DMS153 (cell line): ENCODE results near the gene PSENEN.

ENCODE experiments used
- DNase-seq: peaks from one replicate; lab custom pipeline; 2025; lab: John Stamatoyannopoulos, UW

Gene PSENEN

DNA sequence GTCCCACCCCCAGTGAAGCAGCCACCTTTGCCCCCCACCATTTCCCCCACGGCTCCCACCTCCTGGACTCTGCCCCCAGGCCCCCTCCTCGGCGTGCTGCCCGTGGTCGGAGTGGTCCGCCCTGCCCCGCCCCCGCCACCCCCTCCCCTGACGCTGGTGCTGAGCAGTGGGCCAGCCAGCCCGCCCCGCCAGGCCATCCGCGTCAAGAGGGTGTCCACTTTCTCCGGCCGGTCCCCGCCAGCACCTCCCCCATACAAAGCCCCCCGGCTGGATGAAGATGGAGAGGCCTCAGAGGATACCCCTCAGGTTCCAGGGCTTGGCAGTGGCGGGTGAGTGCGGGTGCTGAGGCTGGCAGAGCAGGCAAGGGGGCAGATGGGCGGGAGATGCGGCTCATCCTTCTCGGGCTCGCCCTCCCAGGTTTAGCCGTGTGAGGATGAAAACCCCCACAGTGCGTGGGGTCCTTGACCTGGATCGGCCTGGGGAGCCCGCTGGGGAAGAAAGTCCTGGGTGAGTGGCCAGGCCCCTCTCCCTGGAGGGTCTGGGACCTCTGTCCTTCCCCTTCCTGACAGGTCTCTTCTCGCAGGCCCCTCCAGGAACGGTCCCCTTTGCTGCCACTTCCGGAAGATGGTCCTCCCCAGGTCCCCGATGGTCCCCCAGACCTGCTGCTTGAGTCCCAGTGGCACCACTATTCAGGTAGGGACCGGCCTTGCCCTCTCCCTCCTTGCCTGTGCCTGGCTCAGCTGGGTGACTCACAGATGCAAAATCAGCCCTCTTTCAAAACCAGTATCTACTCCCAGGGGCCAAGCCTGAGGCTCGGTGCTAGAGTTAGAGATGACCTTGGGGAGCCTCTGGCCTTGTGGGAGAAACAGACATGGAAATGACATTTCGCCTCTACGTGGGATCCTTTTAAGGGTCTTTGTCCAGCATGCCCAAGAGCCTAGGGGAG lies 12.0 kb upstream of the PSENEN start:
- no peak for DNase-seq

DNA sequence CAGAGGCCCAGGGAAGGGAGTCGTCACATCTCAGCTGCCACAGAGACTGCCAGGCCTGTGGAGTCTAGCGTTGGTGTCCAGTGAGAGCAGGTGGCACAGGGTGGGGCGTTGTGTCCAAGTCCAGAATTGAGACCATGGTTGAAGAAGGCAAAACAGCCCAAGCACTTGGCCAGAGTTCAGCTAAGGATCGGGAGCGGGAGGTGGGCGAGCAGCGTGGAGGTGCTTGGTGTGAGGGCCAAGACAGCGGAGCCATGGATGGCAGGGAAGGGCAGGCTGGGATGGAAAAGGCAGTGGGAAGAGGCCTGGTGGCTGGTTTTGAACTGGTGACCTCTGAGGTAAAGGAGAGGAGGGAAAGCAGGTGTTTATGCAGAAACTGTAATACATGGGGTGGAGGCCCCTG lies 11.2 kb upstream of the PSENEN start:
- no peak for DNase-seq

DNA sequence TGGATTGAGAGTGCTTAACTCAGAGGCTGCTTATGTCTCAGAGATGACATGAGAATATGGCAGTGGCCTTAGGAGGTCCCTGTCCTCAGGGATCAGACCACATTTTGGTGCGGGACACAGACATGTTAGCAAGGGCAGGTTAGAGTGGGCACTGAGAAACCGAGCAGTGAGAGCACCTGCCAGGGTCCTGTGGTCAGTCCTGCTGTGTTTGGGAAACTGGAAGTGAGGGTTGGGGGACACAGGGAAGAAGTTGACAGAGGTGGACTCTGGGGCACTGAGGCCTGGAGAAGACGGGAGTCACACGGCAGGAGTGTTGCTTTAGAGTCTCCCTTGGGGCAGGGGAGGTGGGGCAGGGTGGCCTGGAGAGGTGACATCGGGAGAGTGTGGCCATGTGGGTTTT lies 10.6 kb upstream of the PSENEN start:
- DNase-seq: no peak

DNA sequence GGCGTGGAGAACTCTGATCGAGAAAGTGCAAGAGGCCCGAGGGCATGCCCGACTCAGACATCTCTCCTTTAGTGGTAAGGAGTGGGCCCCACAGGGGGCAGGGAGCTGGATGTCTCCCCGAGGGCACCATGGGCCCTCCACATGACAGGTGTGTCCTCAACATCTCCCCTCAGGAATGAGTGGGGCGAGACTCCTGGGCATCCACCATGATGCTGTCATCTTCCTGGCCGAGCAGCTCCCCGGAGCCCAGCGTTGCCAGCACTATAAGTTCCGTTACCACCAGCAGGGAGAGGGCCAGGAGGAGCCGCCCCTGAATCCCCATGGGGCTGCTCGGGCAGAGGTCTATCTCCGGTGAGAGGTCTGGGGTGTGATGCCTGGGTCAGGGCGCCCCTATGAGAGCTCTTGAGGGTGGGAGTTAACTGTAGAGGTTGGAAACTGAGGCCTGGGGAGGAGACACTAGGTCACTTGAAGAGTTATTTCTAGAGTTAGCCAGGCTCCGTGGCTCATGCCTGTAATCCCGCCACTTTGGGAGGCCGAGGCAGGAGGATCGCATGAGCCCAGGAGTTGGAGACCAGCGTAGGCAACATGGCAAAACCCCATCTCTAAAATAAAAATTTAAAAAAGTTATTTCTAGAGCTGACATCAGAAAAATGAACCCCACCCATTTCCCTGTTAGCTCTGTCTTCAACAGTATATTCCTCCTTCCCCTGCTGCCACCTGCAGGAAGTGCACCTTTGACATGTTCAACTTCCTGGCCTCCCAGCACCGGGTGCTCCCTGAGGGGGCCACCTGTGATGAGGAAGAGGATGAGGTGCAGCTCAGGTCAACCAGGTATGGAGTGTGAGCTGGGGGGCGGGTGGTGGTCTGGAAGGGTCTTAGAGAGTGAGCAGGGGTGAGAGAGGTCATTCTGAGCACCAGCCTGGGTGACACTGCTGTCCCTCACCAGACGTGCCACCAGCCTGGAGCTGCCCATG lies 8.3 kb upstream of the PSENEN start:
- no peak for DNase-seq

DNA sequence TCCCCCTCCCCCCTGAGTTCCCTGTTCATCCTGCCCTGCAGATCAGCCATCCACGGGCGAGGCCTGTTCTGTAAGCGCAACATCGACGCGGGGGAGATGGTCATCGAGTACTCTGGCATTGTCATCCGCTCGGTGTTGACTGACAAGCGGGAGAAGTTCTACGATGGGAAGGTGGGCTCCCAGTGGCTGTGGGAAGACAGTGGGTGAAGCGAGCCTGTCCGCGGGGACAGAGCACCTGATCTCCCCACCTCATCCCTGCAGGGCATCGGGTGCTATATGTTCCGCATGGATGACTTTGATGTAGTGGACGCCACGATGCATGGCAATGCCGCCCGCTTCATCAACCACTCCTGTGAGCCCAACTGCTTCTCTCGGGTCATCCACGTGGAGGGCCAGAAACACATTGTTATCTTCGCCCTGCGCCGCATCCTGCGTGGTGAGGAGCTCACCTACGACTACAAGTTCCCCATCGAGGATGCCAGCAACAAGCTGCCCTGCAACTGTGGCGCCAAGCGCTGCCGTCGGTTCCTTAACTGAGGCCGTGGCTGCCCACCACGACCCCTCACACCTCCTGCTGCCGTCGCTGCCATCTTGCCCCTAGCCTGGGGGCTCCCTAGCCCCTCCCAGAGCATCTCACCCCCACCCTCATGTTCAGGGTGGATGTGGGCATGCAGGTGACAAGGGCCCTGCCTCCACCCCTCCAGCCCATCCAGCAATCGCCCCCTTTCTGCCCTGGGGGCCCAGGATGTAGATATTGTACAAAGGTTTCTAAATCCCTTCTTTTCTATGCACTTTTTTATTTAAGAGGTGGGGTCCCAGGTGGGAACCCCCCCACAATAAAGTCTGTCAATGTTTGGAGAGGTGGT lies 7.2 kb upstream of the PSENEN start:
- no peak for DNase-seq

DNA sequence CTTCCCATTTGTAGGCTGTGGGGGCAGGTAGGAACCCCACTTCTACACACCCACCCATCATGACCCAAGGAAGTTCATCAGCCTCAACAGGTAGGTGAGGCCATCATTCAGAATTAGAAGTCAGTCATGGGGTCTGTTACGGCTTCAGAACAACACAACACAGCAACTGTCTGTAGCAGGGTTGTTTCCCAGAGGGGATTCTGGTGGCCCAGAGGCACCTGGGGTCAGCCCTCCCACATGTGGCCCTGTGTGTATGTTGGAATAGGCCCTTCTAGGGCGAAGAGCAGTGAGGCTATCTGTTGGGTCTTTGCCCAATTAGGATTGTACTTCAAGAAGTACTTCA lies 6.6 kb upstream of the PSENEN start:
- DNase-seq: no peak

DNA sequence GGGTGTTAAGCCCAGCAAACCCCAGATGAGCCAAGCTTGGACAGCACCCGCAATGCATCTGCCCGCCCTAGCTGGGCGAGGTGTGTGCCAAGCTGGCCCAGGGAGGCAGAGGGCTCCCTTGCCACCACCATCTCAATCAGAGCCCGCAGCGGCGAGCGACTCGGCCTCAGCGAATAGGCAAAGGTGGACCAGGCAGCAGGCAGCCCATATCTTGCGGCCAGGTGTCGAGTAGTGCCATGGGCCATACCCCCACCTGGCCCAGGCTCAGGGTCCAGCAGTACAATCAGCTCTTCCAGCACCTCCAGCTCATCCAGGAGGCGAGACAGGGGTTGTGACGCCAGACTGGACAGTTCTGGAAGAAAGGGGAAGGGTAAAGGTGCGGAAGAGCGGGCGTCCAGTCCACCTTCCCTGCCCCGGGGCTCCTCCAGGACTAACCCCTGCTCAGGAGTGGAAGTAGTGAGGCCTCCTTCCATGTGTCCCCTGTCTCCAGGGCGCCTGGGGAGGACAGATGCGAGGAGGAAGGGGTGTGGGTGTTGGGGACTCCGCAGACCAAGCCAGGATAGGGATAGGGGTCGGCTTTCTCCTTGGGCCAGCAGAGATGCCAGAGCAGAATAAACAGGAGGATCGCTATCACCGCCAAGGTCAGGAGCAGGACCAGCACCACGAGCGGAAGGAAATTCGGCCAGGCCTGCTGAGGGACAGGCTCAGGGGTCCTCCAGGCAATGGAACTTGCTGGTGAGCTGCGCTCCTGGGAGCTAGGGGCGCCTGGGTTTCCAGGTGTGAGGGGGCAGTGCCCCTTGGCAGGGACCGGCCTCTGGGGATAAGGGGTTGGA lies 6.0 kb upstream of the PSENEN start:
- DNase-seq: no peak

DNA sequence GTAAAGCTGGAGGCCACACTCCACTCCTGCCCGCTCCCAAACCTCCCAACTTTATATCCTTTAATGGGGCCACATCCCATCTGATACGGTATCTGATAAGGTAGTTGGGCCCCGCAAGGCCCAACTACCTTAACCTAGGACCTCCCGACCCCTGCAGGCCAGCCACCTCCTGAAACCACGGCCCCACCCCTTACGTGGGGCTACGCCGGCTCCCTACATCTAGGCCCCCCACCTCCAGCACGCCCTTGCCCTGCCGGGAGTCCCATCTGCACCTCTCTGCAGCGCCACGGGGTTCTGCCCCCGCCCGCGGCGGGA lies 5.4 kb upstream of the PSENEN start:
- no peak for DNase-seq

DNA sequence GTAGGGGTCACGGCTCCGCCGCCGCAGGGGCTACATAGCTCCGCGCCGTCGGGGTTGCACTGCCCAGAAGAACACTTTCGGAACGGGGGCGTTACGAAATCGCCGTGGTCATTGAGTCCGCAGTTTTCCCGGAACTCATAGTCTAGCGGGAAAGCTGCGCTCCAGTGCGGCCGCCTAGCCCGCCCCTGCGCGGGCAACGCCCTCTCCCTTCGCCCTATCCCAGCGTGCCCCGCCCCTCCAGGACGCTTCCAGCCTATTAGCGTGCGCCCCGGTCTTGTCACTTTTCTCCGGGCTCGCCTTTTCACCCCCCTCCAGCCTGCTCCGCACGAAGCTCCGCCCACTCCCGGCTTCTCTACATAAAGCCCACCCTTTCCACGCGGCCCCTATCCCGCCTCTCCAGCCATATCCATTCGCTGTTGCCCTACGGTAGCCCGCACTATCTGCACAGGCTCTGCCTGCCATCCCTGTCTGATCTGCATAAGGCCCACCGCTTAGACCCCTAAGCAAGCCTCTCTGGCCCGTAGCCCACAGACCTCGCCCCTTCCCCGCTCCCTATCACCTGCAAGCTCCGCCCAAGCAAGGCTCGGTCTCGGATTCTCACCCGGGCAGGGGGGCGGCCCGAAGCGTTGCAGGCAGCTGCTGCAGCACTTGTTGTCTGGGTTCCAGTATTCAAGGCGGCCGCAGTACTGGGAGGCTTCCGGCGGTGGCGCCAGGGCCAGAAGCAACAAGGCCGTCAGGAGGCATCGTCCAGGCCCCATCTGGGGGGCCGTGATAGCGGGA lies 4.8 kb upstream of the PSENEN start:
- DNase-seq: peak; percentile 96

DNA sequence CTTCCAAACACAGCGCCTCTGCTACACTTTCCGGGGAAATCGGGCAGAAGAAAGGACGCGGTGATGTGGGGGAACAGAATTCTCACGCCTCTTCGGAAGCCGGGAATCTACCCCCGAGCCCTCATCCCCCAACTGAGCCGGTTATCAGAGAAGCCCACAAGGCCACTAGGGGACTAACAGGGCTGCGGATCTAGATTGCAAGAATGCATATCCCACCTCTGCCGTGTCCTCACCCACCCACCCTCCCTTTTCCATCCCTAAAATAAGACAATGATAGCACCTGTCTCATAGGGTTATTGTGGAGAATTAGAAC lies 4.3 kb upstream of the PSENEN start:
- DNase-seq: no peak

DNA sequence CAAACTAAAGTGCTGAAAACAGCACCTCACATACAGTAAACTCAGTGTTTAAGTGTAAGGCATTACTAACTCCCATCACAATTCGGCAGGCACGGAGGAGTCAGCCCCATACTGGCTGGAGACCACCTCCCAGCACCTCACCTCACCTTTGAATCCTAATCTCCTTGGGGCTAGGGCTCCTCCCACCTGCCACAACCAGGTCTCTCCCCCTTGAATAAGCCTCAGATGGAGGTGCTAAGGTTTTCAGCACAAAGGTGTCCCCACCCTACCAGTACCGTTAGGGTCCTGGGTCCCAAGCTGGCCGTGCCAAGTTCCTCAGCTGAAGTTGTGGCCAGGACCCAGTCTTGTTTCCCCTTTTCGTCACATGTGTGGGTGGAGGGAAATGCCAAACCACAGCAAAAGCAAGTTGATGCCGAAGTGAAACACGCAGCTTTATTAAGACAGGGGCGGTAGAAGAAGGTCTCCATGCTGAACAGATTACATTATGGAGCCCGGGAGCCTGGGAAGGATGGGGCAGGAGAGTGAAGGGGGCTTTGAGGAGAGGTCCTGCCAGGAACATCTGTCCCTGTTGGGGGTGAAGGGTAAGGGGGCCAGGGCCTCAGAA lies 3.2 kb upstream of the PSENEN start, which contains the start of gene IGFLR1:
Gene IGFLR1, minus strand, starts transcription at position 332 of the 604 bp plus-strand sequence. CDS start 1,272 bp downstream, outside the sequence.
- DNase-seq: no peak

DNA sequence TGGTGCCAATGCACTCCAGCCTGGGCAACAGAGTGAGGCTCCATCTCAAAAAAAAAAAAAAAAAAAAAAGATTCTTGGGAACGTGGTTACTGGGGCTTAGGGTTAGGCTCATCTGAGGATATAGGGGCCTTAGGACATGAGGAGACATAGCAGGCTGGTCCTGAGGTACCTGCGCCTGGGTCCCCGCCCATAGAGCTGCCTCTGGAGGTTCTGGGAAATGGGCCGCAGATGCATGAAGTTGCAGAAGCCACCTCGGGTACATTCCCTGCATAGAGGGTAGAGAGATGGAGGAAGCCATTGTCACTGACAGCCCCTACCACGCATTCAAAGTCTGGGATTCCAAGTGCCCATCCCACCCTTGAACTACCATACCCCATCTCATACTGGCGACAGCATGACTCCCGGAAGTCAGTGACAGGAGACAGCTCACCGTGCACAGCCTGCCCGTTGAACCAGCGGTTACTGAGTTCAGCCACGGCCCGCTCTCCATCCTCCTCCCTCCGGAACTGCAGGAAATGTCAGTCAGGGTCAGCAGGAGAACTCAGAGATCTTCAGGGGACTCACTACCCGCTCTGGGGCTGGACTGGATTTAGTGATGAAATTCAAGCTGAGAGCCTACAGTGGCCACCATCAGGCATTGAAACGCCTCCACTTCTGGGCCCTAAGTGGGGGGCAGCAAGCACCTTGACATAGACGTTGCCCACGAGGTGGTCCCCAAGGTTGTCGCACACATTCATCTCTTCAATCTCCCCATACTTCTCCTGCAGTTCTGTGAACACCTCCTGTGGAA lies 1.6 kb upstream of the PSENEN start:
- no peak for DNase-seq

DNA sequence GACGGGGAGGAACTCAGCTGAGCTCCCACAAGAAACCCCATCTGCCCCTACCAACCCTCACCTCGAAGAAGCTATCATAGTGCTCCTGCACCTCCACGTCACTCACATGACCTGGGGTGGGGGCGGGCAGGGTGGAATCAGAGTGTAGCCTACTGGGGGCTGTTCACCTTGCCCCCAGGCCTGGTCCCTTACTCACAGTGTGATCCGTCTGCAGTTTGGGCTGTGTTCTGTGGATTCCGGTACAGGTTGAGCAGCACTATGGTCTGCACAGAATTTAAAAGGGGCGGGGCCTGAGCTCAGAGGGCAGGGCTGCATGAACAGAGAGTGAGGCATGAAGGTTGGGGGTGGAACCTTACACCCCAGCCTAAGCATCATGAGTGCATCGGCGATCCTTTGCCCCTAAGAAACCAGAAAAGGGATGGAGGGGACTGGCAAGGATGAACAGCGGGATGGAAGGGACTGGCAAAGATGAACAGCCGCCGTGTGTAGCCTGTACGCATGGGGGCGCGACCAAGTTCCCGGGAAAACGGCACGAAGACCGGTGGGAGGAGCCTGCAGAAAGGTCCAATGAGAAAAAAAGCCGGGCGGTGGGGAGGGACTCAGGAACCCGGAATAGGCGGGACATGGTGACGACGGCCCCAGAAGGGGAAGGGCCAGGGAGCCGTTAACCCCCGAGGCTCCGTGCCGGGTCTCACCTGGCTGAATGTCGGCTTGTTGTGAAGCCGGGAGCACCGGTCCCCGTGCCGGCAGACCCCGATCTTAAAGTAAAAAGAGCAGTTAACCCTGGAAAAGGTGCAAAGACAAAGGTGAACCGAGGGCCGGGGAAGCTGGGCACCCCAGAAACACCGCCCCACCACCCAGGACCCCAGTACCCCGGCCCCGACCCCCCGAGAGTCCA lies 772 bp upstream of the PSENEN start:
- peak; percentile 91 for DNase-seq

DNA sequence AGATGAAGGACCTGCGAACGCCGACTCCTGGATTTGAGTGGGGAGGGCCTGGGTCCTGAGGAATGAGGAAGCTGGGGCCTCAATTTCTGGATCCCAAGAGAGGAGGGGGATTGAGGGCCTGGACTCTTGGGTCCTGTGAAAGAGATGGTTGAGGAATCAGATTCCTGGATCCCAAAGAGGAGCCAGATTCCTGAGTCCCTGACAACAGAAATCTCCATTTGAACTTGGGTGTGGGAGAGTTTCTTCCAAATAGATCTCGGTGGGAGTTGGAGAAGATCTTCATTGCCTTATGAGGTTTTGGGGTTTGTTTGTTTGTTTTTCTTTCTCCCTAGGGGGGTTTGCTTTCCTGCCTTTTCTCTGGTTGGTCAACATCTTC lies 624 bp downstream of the PSENEN start:
- no peak for DNase-seq

DNA sequence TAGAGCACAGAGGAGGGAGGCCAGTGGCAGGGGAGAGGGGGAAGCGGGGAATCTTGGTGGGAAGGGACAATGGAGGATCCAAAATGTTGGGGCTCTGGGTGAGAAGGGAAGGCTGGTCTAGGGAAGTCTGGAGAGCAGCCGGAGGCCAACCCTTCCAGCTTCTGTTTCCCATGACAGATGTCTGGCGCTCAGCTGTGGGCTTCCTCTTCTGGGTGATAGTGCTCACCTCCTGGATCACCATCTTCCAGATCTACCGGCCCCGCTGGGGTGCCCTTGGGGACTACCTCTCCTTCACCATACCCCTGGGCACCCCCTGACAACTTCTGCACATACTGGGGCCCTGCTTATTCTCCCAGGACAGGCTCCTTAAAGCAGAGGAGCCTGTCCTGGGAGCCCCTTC lies 1.1 kb downstream of the PSENEN start:
- DNase-seq: no peak

DNA sequence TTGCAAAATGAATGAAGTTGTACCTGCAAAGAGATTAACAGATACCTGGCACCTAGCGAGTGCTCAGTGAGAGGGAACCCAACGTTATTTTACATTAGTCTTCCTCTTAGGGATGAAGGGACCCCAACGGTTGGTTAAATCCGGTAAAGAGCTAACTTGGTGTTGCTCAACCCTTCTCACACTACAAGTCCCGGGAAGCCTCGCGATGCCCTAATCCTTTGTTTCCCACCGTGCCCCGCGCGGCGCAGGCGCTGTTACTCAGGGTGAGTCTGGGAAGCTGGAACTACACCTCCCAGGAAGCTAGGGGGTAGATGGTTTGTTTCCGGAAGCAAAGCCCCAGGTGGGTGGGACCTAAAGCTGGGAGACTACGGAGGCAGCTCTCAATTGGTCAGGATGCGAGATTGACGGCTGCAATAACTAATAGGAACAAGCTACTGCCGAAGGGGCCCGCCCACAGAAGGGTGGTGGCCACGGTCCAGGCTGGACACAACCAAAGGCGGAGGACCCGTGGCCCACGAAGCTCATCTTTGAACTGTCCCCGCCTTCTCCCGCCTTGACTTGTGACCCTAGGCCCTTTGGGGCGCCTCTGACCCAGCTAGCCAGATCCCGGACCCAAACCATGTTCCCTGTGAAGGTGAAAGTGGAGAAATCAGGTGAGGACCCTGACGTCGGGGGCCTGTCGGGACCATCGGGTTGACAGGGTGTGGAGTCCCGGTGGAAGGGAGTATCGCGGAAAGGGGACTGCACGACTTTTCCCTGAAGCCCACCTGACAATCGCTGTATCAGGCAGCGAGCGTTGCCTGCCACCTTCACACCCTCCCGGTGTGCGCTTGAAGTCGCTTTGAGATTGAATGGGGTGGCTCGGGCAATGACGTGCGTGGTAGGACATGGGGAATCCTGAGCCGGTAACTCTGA lies 2.9 kb downstream of the PSENEN start, which contains the start of gene LIN37:
Gene LIN37, plus strand, starts transcription at position 471 of the 915 bp plus-strand sequence. Its CDS starts 149 bp downstream, at position 620.
- peak; percentile 99 for DNase-seq

DNA sequence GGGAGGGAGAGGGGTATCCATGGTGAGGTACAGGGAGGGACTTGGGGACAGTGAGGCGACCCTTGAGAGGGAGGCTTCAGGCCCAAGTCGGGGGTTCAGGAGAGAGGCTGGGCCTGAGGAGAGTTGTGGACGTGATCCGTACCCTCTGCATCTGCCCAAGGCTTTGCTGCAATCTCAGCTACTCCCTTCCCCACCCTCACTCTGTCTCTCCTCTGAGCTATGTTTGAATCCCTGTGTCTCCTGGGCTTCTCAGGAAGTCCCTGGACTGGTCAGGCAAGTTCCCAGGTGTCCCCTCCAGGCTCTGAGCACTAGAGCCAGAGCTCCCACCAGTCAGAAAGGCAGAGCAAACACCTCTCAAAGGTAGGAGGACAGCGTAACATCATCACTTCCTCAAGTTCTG lies 4.7 kb downstream of the PSENEN start:
- no peak for DNase-seq
